ENCODE data around the gene FBXO31. TPM values are rescaled to one million over a fixed set of nuclear protein-coding genes. Genes with fewer than 3 reads are reported as not detected.

The FBXO31 gene
- total and polyA plus RNA-seq, 2 of the 8 experiments (the other 6 are each of a cell fraction or from before 2014, with no cell fraction given), result 8.3 to 21.6 TPM

DNA sequence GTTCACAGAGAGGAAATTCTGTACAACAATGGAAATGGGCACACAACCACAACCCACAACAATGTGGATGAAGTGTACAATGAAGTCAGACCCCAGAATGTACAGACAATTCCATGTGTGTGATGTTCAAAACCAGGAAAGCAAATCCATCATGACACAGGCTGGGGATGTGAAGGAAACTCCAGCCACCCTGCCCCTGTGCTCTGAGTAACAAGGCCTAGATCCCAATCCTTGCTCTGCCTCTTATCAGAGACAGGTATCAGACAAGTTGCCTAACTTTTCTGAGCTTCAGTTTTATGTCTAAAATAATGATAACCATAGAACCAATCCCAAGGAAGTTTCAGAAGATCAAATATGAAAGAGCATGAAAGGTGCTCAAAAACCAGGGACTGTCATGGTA, 64.6 kb downstream of the FBXO31 start (continued):
- TF ChIP-seq, protein P1, sequence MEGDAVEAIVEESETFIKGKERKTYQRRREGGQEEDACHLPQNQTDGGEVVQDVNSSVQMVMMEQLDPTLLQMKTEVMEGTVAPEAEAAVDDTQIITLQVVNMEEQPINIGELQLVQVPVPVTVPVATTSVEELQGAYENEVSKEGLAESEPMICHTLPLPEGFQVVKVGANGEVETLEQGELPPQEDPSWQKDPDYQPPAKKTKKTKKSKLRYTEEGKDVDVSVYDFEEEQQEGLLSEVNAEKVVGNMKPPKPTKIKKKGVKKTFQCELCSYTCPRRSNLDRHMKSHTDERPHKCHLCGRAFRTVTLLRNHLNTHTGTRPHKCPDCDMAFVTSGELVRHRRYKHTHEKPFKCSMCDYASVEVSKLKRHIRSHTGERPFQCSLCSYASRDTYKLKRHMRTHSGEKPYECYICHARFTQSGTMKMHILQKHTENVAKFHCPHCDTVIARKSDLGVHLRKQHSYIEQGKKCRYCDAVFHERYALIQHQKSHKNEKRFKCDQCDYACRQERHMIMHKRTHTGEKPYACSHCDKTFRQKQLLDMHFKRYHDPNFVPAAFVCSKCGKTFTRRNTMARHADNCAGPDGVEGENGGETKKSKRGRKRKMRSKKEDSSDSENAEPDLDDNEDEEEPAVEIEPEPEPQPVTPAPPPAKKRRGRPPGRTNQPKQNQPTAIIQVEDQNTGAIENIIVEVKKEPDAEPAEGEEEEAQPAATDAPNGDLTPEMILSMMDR (IDR thresholded peaks at IDR 0.05; ENCODE audit: control extremely low read depth in 1 of 3, insufficient read depth in 1 of 3, low read depth in 1 of 3, low read length in 3 of 3), result no peak

Measured in H1 (cell line).